H1 (cell line): ENCODE measurements around the gene SPTBN5. TPM values are rescaled to one million over a fixed set of nuclear protein-coding genes. Genes with fewer than 3 reads are reported as not detected.

Experiments
- CTCF ChIA-PET: fragments of 300-600 bp; sonication (Branson Sonifier 250); formaldehyde crosslinking; loops from one replicate; lab custom pipeline; 2021; ENCODE audit not compliant: partially characterized antibody; lab: Charles Lee
- POLR2A ChIA-PET: fragments of 300-600 bp; sonication (Branson Sonifier 250); formaldehyde crosslinking; loops from one replicate; lab custom pipeline; 2021; ENCODE audit warnings: inconsistent platforms; ENCODE audit not compliant: partially characterized antibody; lab: Charles Lee
- DNase-seq, 2 experiments: peaks; one replicate each; pipeline versions ENCODE4 v3.0.0 to v3.0.0-alpha.2; 2010 to 2022; ENCODE audit warnings: low spot score in 2 of 2, low read depth in 1 of 2, mixed read lengths in 1 of 2
- FAIRE-seq: peaks from 2 replicates; lab custom pipeline; 2011; peaks lifted over from hg19 to GRCh38; lab: Jason Lieb, UNC
- H2AFZ ChIP-seq: 2 replicates; pipeline ENCODE4 v1.8.1; 2012; ENCODE audit warnings: low read length, inconsistent platforms
- H2AK5ac ChIP-seq: 2 replicates; pipeline ENCODE4 v1.6.1; 2013; ENCODE audit warnings: low read depth, low read length
- H2BK120ac ChIP-seq: replicated peaks from 2 replicates; pipeline ENCODE3; 2013; ENCODE audit warnings: low read depth, low read length, inconsistent platforms
- H2BK12ac ChIP-seq: 2 replicates; pipeline ENCODE4 v1.6.1; 2013; ENCODE audit warnings: low read depth, low read length
- H2BK15ac ChIP-seq: 2 replicates; pipeline ENCODE4 v1.6.1; 2013; ENCODE audit warnings: low read length
- H2BK20ac ChIP-seq: 2 replicates; pipeline ENCODE4 v1.6.1; 2013; ENCODE audit warnings: low read length
- H2BK5ac ChIP-seq: 2 replicates; pipeline ENCODE4 v1.6.1; 2013; ENCODE audit warnings: low read depth, low read length
- H3K14ac ChIP-seq: 2 replicates; pipeline ENCODE4 v1.6.1; 2013; ENCODE audit warnings: inconsistent platforms; ENCODE audit not compliant: insufficient read length
- H3K18ac ChIP-seq: 2 replicates; pipeline ENCODE4 v1.6.1; 2013; ENCODE audit warnings: low read length; ENCODE audit errors: extremely low read depth
- H3K23ac ChIP-seq: 2 replicates; pipeline ENCODE4 v1.6.1; 2013; ENCODE audit warnings: inconsistent platforms; ENCODE audit not compliant: insufficient read length
- H3K23me2 ChIP-seq: 2 replicates; pipeline ENCODE4 v1.6.1; 2013; ENCODE audit warnings: low read depth, low read length
- H3K27ac ChIP-seq: 2 replicates; pipeline ENCODE4 v1.6.1; 2011; ENCODE audit warnings: low read depth, low read length, inconsistent platforms
- H3K27me3 ChIP-seq, 4 experiments: replicated peaks in 1 of 4; 1 replicate in 1 of 4; 2 replicates in 3 of 4; pipeline versions ENCODE4 v1.6.1 to v1.8.1; 2011 to 2013; ENCODE audit warnings: low read length in 3 of 4, mild to moderate bottlenecking in 3 of 4, inconsistent platforms in 2 of 4, mixed read lengths in 2 of 4, moderate library complexity in 1 of 4; ENCODE audit not compliant: control insufficient read depth in 3 of 4, insufficient read depth in 3 of 4; ENCODE audit errors: extremely low read depth in 1 of 4
- H3K36me3 ChIP-seq, 4 experiments: 2 replicates each; pipeline versions ENCODE4 v1.6.1 to v1.8.1; 2011 to 2013; ENCODE audit warnings: mild to moderate bottlenecking in 4 of 4, low read length in 3 of 4, moderate library complexity in 2 of 4, control low read depth in 1 of 4, inconsistent platforms in 1 of 4; ENCODE audit not compliant: insufficient read depth in 4 of 4, control insufficient read depth in 2 of 4
- H3K4ac ChIP-seq: replicated peaks from 2 replicates; pipeline ENCODE3; 2013; ENCODE audit warnings: low read length, low read depth, mixed read lengths, inconsistent platforms; ENCODE audit not compliant: insufficient read length
- H3K4me1 ChIP-seq, 4 experiments: replicated peaks in 1 of 4; 1 replicate in 1 of 4; 2 replicates in 3 of 4; pipeline versions ENCODE4 v1.6.1 to v1.8.1; 2011 to 2013; ENCODE audit warnings: low read length in 3 of 4, inconsistent platforms in 2 of 4, mixed read lengths in 1 of 4; ENCODE audit not compliant: insufficient read depth in 4 of 4, control insufficient read depth in 3 of 4
- H3K4me2 ChIP-seq, 2 experiments: 2 replicates each; pipeline versions ENCODE4 v1.6.1 to v1.8.1; 2011 to 2013; ENCODE audit warnings: low read depth in 2 of 2, low read length in 2 of 2, control low read depth in 1 of 2, inconsistent platforms in 1 of 2, mild to moderate bottlenecking in 1 of 2; ENCODE audit not compliant: insufficient read depth in 1 of 2
- H3K4me3 ChIP-seq, 4 experiments: fragments of 200-600, 300-600 bp in 1 of 4; sonication (generic), shearing (Covaris generic), sonication (Bioruptor Twin) in 1 of 4; 2 replicates each; pipeline versions ENCODE4 v1.5.1 to v1.8.1; 2011 to 2016; ENCODE audit warnings: low read length in 4 of 4, low read depth in 3 of 4, control low read depth in 2 of 4, inconsistent platforms in 2 of 4, mild to moderate bottlenecking in 2 of 4, mixed read lengths in 1 of 4, moderate library complexity in 1 of 4; ENCODE audit not compliant: insufficient read depth in 2 of 4; ENCODE audit errors: extremely low read depth in 1 of 4
- H3K56ac ChIP-seq: replicated peaks from 2 replicates; pipeline ENCODE3; 2013; ENCODE audit warnings: low read depth, mild to moderate bottlenecking, mixed read lengths, low read length, inconsistent platforms; ENCODE audit not compliant: insufficient read length
- H3K79me1 ChIP-seq: 2 replicates; pipeline ENCODE4 v1.6.1; 2013; ENCODE audit warnings: low read depth, low read length, control low read depth
- H3K79me2 ChIP-seq, 2 experiments: 2 replicates each; pipeline versions ENCODE4 v1.6.1 to v1.8.1; 2012 to 2013; ENCODE audit warnings: low read length in 2 of 2, mild to moderate bottlenecking in 2 of 2, inconsistent platforms in 1 of 2; ENCODE audit not compliant: insufficient read depth in 2 of 2, control insufficient read depth in 1 of 2
- H3K9ac ChIP-seq, 4 experiments: replicated peaks in 1 of 4; 1 replicate in 1 of 4; 2 replicates in 3 of 4; pipeline versions ENCODE4 v1.6.1 to v1.8.1; 2011 to 2013; ENCODE audit warnings: low read depth in 3 of 4, low read length in 3 of 4, control low read depth in 2 of 4, mild to moderate bottlenecking in 2 of 4, moderate library complexity in 2 of 4, inconsistent platforms in 1 of 4; ENCODE audit errors: extremely low read depth in 1 of 4
- H3K9me3 ChIP-seq, 2 experiments: 2 replicates each; pipeline versions ENCODE4 v1.6.1 to v1.8.1; 2012 to 2013; ENCODE audit warnings: mild to moderate bottlenecking in 2 of 2, moderate library complexity in 2 of 2, control low read depth in 1 of 2, inconsistent platforms in 1 of 2, low read depth in 1 of 2, low read length in 1 of 2, mixed read lengths in 1 of 2; ENCODE audit not compliant: insufficient read depth in 2 of 2
- H4K20me1 ChIP-seq, 2 experiments: replicated peaks in 1 of 2; 2 replicates each; pipeline versions ENCODE3 to v1.8.1; 2011 to 2013; ENCODE audit warnings: inconsistent platforms in 2 of 2, low read length in 2 of 2, mild to moderate bottlenecking in 1 of 2; ENCODE audit not compliant: insufficient read depth in 2 of 2, control insufficient read depth in 1 of 2
- H4K5ac ChIP-seq: 2 replicates; pipeline ENCODE4 v1.6.1; 2013; ENCODE audit warnings: low read length, low read depth, mixed read lengths, inconsistent platforms; ENCODE audit not compliant: insufficient read length
- H4K8ac ChIP-seq: 2 replicates; pipeline ENCODE4 v1.8.0; 2013; ENCODE audit warnings: mild to moderate bottlenecking, moderate library complexity, low read length, inconsistent platforms; ENCODE audit not compliant: insufficient read depth; ENCODE audit errors: extremely low read depth
- H4K91ac ChIP-seq: replicated peaks from 2 replicates; pipeline ENCODE3; 2013; ENCODE audit warnings: low read length, mixed read lengths, inconsistent platforms; ENCODE audit not compliant: insufficient read length
- BACH1 ChIP-seq: IDR thresholded peaks from 2 replicates; pipeline ENCODE4 v1.6.1; 2012; ENCODE audit warnings: low read length, improper control_type of control experiment
- BCL11A ChIP-seq, 2 experiments: IDR thresholded peaks; one replicate each; pipeline ENCODE4 v1.6.1; 2011; ENCODE audit warnings: low read depth in 2 of 2, low read length in 2 of 2, mild to moderate bottlenecking in 2 of 2
- CHD2 ChIP-seq: IDR thresholded peaks from 2 replicates; pipeline ENCODE4 v1.6.1; 2012; ENCODE audit warnings: low read length, improper control_type of control experiment
- POLR2A ChIP-seq, 2 experiments: IDR thresholded peaks; 1 replicate in 1 of 2; 2 replicates in 1 of 2; pipeline ENCODE4 v1.6.1; 2011; ENCODE audit warnings: low read depth in 2 of 2, low read length in 2 of 2, mild to moderate bottlenecking in 2 of 2; ENCODE audit errors: control extremely low read depth in 1 of 2
- POLR2AphosphoS5 ChIP-seq: IDR thresholded peaks from 2 replicates; pipeline ENCODE4 v1.6.1; 2011; ENCODE audit warnings: low read depth, low read length
- RAD21 ChIP-seq, 2 experiments: IDR thresholded peaks in 1 of 2; conservative IDR thresholded peaks in 1 of 2; 2 replicates each; pipeline ENCODE4 v1.6.1; 2011; ENCODE audit warnings: low read depth in 2 of 2, low read length in 2 of 2, improper control_type of control experiment in 1 of 2, inconsistent platforms in 1 of 2, mild to moderate bottlenecking in 1 of 2, moderate library complexity in 1 of 2
- SRF ChIP-seq: IDR thresholded peaks from 2 replicates; pipeline ENCODE4 v1.6.1; 2011; ENCODE audit warnings: mild to moderate bottlenecking, low read depth, low read length, moderate library complexity
- WGBS, 2 experiments: shearing (Covaris generic) in 1 of 2; methylation state at CpG; one replicate each; pipeline versions ENCODE4 v1.1.6 to v1.1.7; 2013 to 2015; ENCODE audit warnings: low lambda C conversion rate in 2 of 2, mixed read lengths in 2 of 2, inconsistent platforms in 1 of 2, low coverage in 1 of 2, missing lambda C conversion rate in 1 of 2; ENCODE audit not compliant: insufficient replicate concordance in 2 of 2, insufficient coverage in 1 of 2, insufficient read length in 1 of 2; ENCODE audit errors: extremely low coverage in 1 of 2, missing lambda C conversion rate in 1 of 2; 5-methylcytosine and 5-hydroxymethylcytosine counted together
- polyA plus RNA-seq, 7 experiments: library from polyadenylated mRNA; depleted of rRNA in 3 of 7; stranded (reverse) in 5 of 7; unstranded in 2 of 7; fragments of >200 nt in 5 of 7; fragments of 200-250 nt in 2 of 7; gene quantifications; 1 replicate in 5 of 7; 2 replicates in 1 of 7; 4 replicates in 1 of 7; pipeline versions ENCODE4 v1.2.1 to v1.2.3, GENCODE V29; 2011 to 2013; ENCODE audit warnings: missing spikeins in 2 of 7, mixed read lengths in 2 of 7
- total RNA-seq: library from RNA; stranded (reverse); fragmentation: NEBNext Ultra II Directional; extraction: Animal tissue kit (Norgen Biotek cat#: 25700); gene quantifications from 2 replicates; pipeline ENCODE4 v1.2.1, GENCODE V29; 2021

SPTBN5 gene
- total and polyA plus RNA-seq, 2 of the 8 experiments (the other 6 are each of a cell fraction or from before 2014, with no cell fraction given) = 0.32 to 0.84 TPM

DNA sequence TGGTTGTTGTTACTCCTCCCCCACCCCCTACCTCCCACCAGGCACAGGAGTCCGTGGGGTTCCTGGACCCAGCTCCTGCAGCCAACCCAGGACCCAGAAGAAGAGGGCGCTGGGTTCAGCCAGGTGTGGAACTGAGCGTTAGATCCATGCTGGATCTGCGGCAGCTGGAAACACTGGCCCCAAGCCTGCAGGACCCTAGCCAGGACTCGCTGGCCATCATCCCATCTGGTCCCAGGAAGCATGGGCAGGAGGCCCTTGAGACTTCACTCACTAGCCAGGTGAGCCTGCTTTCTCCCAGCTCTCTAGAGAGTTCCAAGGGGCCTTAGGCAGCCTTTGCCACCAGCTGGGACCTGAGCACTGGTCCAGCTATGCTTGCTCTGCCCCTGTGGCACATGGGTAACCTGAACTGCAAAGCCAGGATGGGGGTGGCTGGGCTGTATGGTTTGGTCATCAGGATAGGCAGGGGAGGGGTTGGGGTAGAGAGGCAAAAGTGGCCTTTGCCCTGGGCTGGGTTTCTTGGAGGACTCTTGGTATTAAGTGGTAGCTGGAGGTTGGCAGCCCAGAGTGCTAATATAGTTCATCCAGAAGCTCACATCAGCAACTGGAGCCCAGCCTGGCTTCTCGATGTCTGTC, 72.9 kb downstream of the SPTBN5 start:
- ChIA-PET POLR2A (interaction anchor here (0.8 to 1.6 kb wide), 3 partner anchors 29 to 48 kb away, joined by 3 to 5 read pairs (median 3); partner anchors contain the start of gene MAPKBP1), CTCF (interaction anchor here (1.0 to 3.5 kb wide), 8 partner anchors 9 to 217 kb away, joined by 3 to 32 read pairs (median 4); partner anchors contain the start of gene MAPKBP1)
- Histone ChIP-seq H3K4ac (no peak overlapping the region), H3K4me1 (no peaks in the 10 kb centered on the region; a peak in 1 of 7 replicates), H3K27me3 (no peaks in the 10 kb centered on the region), H2AK5ac (no peak overlapping the region), H2BK12ac (no peak overlapping the region), H3K56ac (no peak overlapping the region), H3K79me2 (no peaks in the 10 kb centered on the region), H2BK20ac (no peak overlapping the region), H2BK120ac (no peak overlapping the region), H4K5ac (no peak overlapping the region), H4K20me1 (peaks cover 0 to 1% of the 10 kb centered on the region in 2 experiments), H3K18ac (no peak overlapping the region), H3K14ac (no peak overlapping the region), H3K23me2 (no peaks in the 10 kb centered on the region), H3K4me3 (no peak overlapping the region), H2AFZ (no peak overlapping the region), H3K79me1 (no peaks in the 10 kb centered on the region), H3K9me3 (no peaks in the 10 kb centered on the region), H3K9ac (no peak overlapping the region), H3K23ac (no peak overlapping the region), H3K4me2 (no peak overlapping the region), H2BK15ac (no peak overlapping the region), H2BK5ac (no peak overlapping the region), H4K91ac (no peak overlapping the region), H3K27ac (no peak overlapping the region), H3K36me3 (peaks cover 0 to 3% (median 0%) of the 10 kb centered on the region in 4 experiments; a peak in 4 of 8 replicates), H4K8ac (no peak overlapping the region)
- no peak for DNase-seq
- no peak for FAIRE-seq
- 92% methylated on average over 6 of the region's 6 CpGs; no CpG with 5 or more reads in 1 of the 2 experiments for WGBS, 2 experiments
- TF ChIP-seq BACH1 = no peak
- TF ChIP-seq RAD21 (IDR thresholded peaks at IDR 0.05 in 1 of 2, conservative IDR thresholded peaks at IDR 0.05 in 1 of 2; ENCODE audit: low read depth in 2 of 2, low read length in 2 of 2) = no peak
- TF ChIP-seq POLR2A (IDR thresholded peaks at IDR 0.05; ENCODE audit: control extremely low read depth in 1 of 2, low read depth in 2 of 2, low read length in 2 of 2) = no peak
- TF ChIP-seq POLR2AphosphoS5 = no peak
- TF ChIP-seq BCL11A (IDR thresholded peaks at IDR 0.05; ENCODE audit: low read depth in 2 of 2, low read length in 2 of 2) = no peak
- no peak for TF ChIP-seq CHD2
- TF ChIP-seq SRF = no peak
